Measurements from ENCODE around the gene IMP3.
"Not testable (repeated sequence)": the region's sequence is repeated elsewhere in the genome, so short reads cannot be mapped to it uniquely, and the experiment has no call there.

Gene IMP3

GRCh38 chr15:75682181-75683135 is 42.4 kb upstream of the IMP3 start:
- Histone ChIP-seq H3K27me3 (ENCODE audit: control insufficient read depth in 2 of 2, insufficient read depth in 2 of 2, low read length in 2 of 2) (no peaks in the 10 kb centered on the region), H3K4me3 (ENCODE audit: low read length in 2 of 2) (no peak overlapping the region), H3K9ac (ENCODE audit: low read depth in 1 of 2, low read length in 2 of 2) (no peak overlapping the region), H3K4me1 (ENCODE audit: control insufficient read depth in 2 of 2, insufficient read depth in 2 of 2, low read length in 2 of 2) (no peaks in the 10 kb centered on the region), H3K36me3 (ENCODE audit: control insufficient read depth in 2 of 2, insufficient read depth in 2 of 2, low read length in 2 of 2) (no peaks in the 10 kb centered on the region), H3K27ac (ENCODE audit: low read depth in 2 of 2, low read length in 2 of 2) (no peak overlapping the region), H3K9me3 (ENCODE audit: control insufficient read depth in 2 of 2, low read length in 2 of 2) (no peaks in the 10 kb centered on the region)

- no peak overlapping the region for H3K9ac ChIP-seq (ENCODE audit: low read depth in 1 of 2, low read length in 2 of 2)
- H3K27me3 ChIP-seq (ENCODE audit: control insufficient read depth in 2 of 2, insufficient read depth in 2 of 2, low read length in 2 of 2) = no peaks in the 10 kb centered on the region
- H3K27ac ChIP-seq (ENCODE audit: low read depth in 2 of 2, low read length in 2 of 2) = no peak overlapping the region
- no peaks in the 10 kb centered on the region for H3K9me3 ChIP-seq (ENCODE audit: control insufficient read depth in 2 of 2, low read length in 2 of 2)
- no peaks in the 10 kb centered on the region for H3K4me1 ChIP-seq (ENCODE audit: control insufficient read depth in 2 of 2, insufficient read depth in 2 of 2, low read length in 2 of 2)
- no peak overlapping the region for H3K4me3 ChIP-seq (ENCODE audit: low read length in 2 of 2)
- no peaks in the 10 kb centered on the region for H3K36me3 ChIP-seq (ENCODE audit: control insufficient read depth in 2 of 2, insufficient read depth in 2 of 2, low read length in 2 of 2)
Measured at GRCh38 chr15:75680007-75680789, 40.2 kb upstream of the IMP3 start.

- H3K36me3 ChIP-seq (ENCODE audit: control insufficient read depth in 2 of 2, insufficient read depth in 2 of 2, low read length in 2 of 2); H3K27me3 ChIP-seq (ENCODE audit: control insufficient read depth in 2 of 2, insufficient read depth in 2 of 2, low read length in 2 of 2): not testable (repeated sequence)
Measured at GRCh38 chr15:75678324-75678690, 38.3 kb upstream of the IMP3 start.

GRCh38 chr15:75677465-75678323 is 37.7 kb upstream of the IMP3 start:
- no peak overlapping the region for H3K27ac ChIP-seq (ENCODE audit: low read depth in 2 of 2, low read length in 2 of 2)
- H3K9ac ChIP-seq (ENCODE audit: low read depth in 1 of 2, low read length in 2 of 2) = no peak overlapping the region
- H3K4me1 ChIP-seq (ENCODE audit: control insufficient read depth in 2 of 2, insufficient read depth in 2 of 2, low read length in 2 of 2) = peaks cover 4 to 6% of the 10 kb centered on the region in 2 donors
- no peaks in the 10 kb centered on the region for H3K36me3 ChIP-seq (ENCODE audit: control insufficient read depth in 2 of 2, insufficient read depth in 2 of 2, low read length in 2 of 2)
- H3K27me3 ChIP-seq (ENCODE audit: control insufficient read depth in 2 of 2, insufficient read depth in 2 of 2, low read length in 2 of 2) = no peaks in the 10 kb centered on the region
- no peaks in the 10 kb centered on the region for H3K9me3 ChIP-seq (ENCODE audit: control insufficient read depth in 2 of 2, low read length in 2 of 2)
- no peak overlapping the region for H3K4me3 ChIP-seq (ENCODE audit: low read length in 2 of 2)

More at GRCh38 chr15:75678324-75678690, 38.3 kb upstream of the IMP3 start:
- not testable (repeated sequence) for H3K4me3 ChIP-seq (ENCODE audit: low read length in 2 of 2); H3K9ac ChIP-seq (ENCODE audit: low read depth in 1 of 2, low read length in 2 of 2); H3K9me3 ChIP-seq (ENCODE audit: control insufficient read depth in 2 of 2, low read length in 2 of 2); H3K4me1 ChIP-seq (ENCODE audit: control insufficient read depth in 2 of 2, insufficient read depth in 2 of 2, low read length in 2 of 2); H3K27ac ChIP-seq (ENCODE audit: low read depth in 2 of 2, low read length in 2 of 2)

- no peak overlapping the region for H3K27ac ChIP-seq (ENCODE audit: low read depth in 2 of 2, low read length in 2 of 2)
- no peaks in the 10 kb centered on the region for H3K27me3 ChIP-seq (ENCODE audit: control insufficient read depth in 2 of 2, insufficient read depth in 2 of 2, low read length in 2 of 2)
- no peak overlapping the region for H3K9ac ChIP-seq (ENCODE audit: low read depth in 1 of 2, low read length in 2 of 2)
- H3K4me3 ChIP-seq (ENCODE audit: low read length in 2 of 2) = no peak overlapping the region
- H3K9me3 ChIP-seq (ENCODE audit: control insufficient read depth in 2 of 2, low read length in 2 of 2) = no peaks in the 10 kb centered on the region
- H3K36me3 ChIP-seq (ENCODE audit: control insufficient read depth in 2 of 2, insufficient read depth in 2 of 2, low read length in 2 of 2) = no peaks in the 10 kb centered on the region
- H3K4me1 ChIP-seq (ENCODE audit: control insufficient read depth in 2 of 2, insufficient read depth in 2 of 2, low read length in 2 of 2) = peaks cover 4 to 6% of the 10 kb centered on the region in 2 donors
Measured at GRCh38 chr15:75676688-75677464, 36.9 kb upstream of the IMP3 start.

GRCh38 chr15:75675579-75676404 is 35.8 kb upstream of the IMP3 start:
- Histone ChIP-seq H3K9me3 (ENCODE audit: control insufficient read depth in 2 of 2, low read length in 2 of 2) (no peaks in the 10 kb centered on the region), H3K36me3 (ENCODE audit: control insufficient read depth in 2 of 2, insufficient read depth in 2 of 2, low read length in 2 of 2) (no peaks in the 10 kb centered on the region), H3K27me3 (ENCODE audit: control insufficient read depth in 2 of 2, insufficient read depth in 2 of 2, low read length in 2 of 2) (no peaks in the 10 kb centered on the region), H3K4me1 (ENCODE audit: control insufficient read depth in 2 of 2, insufficient read depth in 2 of 2, low read length in 2 of 2) (peaks cover 4 to 6% of the 10 kb centered on the region in 2 donors), H3K4me3 (ENCODE audit: low read length in 2 of 2) (no peak overlapping the region), H3K27ac (ENCODE audit: low read depth in 2 of 2, low read length in 2 of 2) (peak overlapping the region in 1 of 2 donors; percentile 23), H3K9ac (ENCODE audit: low read depth in 1 of 2, low read length in 2 of 2) (no peak overlapping the region)

- no peak overlapping the region for H3K9ac ChIP-seq (ENCODE audit: low read depth in 1 of 2, low read length in 2 of 2)
- no peak overlapping the region for H3K27ac ChIP-seq (ENCODE audit: low read depth in 2 of 2, low read length in 2 of 2)
- H3K36me3 ChIP-seq (ENCODE audit: control insufficient read depth in 2 of 2, insufficient read depth in 2 of 2, low read length in 2 of 2) = no peaks in the 10 kb centered on the region
- no peaks in the 10 kb centered on the region for H3K9me3 ChIP-seq (ENCODE audit: control insufficient read depth in 2 of 2, low read length in 2 of 2)
- H3K4me1 ChIP-seq (ENCODE audit: control insufficient read depth in 2 of 2, insufficient read depth in 2 of 2, low read length in 2 of 2) = peaks cover 4 to 6% of the 10 kb centered on the region in 2 donors
- H3K27me3 ChIP-seq (ENCODE audit: control insufficient read depth in 2 of 2, insufficient read depth in 2 of 2, low read length in 2 of 2) = no peaks in the 10 kb centered on the region
- H3K4me3 ChIP-seq (ENCODE audit: low read length in 2 of 2) = no peak overlapping the region
Measured at GRCh38 chr15:75674366-75674765, 34.3 kb upstream of the IMP3 start.

- Histone ChIP-seq H3K27me3 (ENCODE audit: control insufficient read depth in 2 of 2, insufficient read depth in 2 of 2, low read length in 2 of 2) (no peaks in the 10 kb centered on the region), H3K9me3 (ENCODE audit: control insufficient read depth in 2 of 2, low read length in 2 of 2) (no peaks in the 10 kb centered on the region), H3K4me3 (ENCODE audit: low read length in 2 of 2) (no peak overlapping the region), H3K27ac (ENCODE audit: low read depth in 2 of 2, low read length in 2 of 2) (peak overlapping the region; percentile 33 to 56), H3K4me1 (ENCODE audit: control insufficient read depth in 2 of 2, insufficient read depth in 2 of 2, low read length in 2 of 2) (peaks cover 4 to 6% of the 10 kb centered on the region in 2 donors), H3K9ac (ENCODE audit: low read depth in 1 of 2, low read length in 2 of 2) (no peak overlapping the region), H3K36me3 (ENCODE audit: control insufficient read depth in 2 of 2, insufficient read depth in 2 of 2, low read length in 2 of 2) (no peaks in the 10 kb centered on the region)
Measured at GRCh38 chr15:75673426-75674235, 33.6 kb upstream of the IMP3 start.
